GM21737 (cell line): ENCODE data around the gene NPAS2.

Experiments
- ATAC-seq: cut with Tn5 transposase; IDR thresholded peaks from one replicate; pipeline ENCODE4 v1.9.1; 2021; ENCODE audit warnings: mild to moderate bottlenecking, moderate library complexity; ENCODE audit not compliant: unreplicated experiment

NPAS2 gene

DNA sequence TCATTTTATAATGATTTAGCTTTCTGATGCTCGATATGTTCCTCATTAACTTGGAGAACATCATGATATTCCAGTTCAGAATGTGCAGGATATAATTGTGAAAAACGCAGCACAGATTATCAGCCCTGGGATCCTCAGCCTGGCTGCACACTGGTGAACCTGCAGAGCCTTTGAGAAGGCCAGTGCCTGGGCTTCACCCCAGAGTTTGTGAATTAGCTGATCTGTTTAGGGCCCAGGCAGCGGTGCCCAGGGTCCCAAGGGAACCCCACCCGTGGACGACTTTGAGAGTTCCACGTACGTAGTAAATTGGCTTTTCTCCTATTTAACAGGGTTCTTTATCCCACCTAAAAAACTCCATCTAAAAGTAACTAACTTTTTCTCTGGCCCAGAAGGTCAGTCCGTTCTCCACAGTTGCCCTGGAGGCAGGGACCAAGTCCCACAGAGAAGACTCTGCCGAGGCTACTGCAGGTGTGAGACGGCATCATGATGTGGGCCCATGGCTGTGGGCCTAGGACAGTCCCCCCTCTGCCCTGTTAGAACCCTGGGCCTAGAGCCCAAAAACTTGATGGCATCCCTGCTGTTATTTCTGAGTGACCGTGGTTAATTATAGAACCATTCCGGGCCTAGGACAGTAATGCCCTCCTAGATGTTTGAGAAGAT lies 142.6 kb downstream of the NPAS2 start:
- no peak for ATAC-seq

DNA sequence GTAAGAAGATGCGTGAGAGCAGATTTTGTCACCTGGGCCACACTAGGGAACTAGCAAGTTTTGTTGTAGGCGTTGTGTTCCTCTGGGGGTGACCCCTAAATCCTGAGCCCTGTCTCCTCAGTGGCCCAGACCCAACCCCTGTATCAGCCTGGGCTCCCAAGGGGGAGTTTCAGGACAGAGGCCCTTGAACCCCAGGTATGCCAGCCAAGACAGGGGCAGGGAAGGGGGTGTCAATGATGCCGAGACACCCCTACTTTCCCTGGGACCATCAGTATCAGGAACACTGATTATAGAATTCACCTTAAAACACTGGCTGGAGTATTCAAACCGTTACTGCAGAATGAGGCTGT lies 143.1 kb downstream of the NPAS2 start:
- ATAC-seq, result no peak

DNA sequence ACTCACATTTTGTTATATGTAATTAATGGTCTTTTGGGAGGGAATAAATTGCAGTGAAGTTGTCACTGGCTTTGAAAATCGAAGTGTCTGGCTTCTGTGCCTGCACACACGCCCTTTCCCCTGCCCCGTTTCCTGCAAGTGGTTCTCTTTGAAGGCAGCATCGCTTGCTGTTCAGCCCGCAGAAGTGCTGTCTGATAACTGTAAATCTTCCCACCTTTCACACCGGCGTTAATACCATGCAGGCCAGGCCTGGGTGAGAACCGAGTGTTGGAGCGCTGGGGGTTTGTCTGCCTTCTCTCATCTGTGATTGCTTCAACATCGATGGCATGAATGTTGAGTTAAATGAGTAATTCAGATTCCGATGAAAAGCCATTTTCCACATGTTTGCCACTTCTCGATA lies 144.3 kb downstream of the NPAS2 start:
- no peak for ATAC-seq

DNA sequence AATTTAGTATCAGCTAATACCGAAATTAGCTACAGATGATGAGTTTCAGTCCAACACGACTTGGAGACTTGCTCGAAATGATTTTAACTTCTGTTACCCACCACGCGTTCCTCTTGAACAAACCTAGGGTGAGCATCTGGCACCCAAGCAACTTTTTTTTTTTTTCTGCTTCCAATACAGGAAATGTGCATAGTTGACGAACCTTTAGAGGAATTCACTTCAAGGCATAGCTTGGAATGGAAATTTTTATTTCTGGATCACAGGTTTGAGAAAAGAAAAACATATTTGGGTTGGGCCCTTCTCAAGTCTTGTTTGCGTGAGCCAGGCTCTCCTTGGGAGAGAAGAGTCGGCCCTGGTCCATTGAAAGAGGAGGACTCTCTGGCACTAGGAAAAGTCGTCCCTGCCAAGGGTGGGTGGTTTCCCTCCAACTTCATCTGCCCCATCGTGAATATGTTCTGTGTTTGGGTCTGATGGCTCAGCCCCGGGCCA lies 144.8 kb downstream of the NPAS2 start:
- no peak for ATAC-seq

DNA sequence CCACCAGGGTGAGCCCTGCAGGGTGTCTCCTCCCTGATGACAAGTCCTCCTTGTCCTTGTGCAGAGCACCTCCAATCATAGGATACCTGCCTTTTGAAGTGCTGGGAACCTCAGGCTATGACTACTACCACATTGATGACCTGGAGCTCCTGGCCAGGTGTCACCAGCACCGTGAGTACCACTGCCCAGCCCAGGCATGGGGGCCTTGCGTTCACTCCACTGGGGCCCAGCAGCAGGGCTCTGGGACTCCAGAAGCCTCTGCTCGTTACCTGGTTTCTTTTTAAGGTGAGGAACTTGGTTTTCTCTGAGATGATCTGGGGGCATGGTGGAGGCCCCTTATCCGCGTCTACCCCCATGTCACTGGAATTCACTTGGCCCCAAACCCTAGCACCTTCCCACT lies 145.7 kb downstream of the NPAS2 start:
- ATAC-seq, result no peak

DNA sequence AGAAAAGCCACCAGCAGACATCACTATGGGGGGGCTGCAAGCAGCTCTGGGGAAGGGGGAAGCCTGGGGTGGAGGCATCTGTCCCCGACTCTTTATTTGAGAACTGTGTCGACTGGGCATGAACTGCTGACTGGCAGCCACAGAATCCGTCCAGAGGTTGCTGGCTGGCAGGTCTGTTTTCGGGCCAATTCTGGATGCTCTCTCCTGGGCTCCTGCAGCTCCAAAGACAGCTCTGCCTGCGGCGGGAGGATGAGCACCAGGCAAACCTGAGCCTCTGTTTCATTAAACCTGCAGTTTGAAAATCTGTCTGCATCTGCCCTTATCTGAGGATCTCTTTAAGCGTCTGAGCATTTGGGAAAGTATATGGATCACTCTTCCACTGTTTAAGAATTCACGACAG lies 147.8 kb downstream of the NPAS2 start:
- ATAC-seq, result no peak

DNA sequence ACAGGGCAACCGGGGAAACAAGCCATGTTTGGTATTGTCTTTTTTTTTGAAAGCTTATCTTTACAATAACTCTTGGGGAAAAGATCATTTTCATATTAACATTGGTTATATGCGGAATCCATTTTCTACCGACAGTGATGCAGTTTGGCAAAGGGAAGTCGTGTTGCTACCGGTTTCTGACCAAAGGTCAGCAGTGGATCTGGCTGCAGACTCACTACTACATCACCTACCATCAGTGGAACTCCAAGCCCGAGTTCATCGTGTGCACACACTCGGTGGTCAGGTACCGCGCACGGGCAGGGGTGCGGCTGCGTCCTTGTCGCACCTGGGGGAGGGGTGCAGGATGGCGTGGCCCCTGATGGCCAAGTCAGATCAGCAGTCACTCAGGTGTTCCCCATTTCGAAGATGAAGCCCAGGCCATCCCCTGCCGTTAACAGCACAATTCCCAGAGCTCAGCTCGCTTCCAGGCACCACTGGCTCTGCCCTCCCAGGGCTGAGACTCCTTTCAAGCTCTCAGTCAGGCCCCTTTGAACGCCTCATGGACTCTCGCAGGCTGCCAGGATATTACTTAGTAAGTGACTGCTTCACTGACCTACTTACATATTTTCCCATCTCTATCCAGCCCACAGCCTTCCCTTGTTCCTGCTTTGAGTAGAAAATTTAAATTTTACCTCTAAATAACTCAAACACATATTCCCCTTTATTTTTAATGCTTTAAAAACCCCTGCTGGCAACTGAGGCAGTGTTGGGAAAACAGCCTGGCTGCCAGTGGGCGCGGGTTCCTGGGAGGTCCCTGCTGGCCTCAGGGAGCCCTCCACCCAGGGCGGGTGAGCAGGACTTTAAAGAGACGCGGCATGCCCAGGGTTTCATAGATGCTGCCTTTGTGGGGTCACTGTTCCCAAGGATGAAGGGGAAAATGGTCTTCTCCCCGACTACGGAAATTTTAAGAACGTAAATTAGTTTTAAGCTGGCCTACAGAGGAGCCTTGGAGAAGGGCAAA lies 148.5 kb downstream of the NPAS2 start:
- ATAC-seq, result no peak

DNA sequence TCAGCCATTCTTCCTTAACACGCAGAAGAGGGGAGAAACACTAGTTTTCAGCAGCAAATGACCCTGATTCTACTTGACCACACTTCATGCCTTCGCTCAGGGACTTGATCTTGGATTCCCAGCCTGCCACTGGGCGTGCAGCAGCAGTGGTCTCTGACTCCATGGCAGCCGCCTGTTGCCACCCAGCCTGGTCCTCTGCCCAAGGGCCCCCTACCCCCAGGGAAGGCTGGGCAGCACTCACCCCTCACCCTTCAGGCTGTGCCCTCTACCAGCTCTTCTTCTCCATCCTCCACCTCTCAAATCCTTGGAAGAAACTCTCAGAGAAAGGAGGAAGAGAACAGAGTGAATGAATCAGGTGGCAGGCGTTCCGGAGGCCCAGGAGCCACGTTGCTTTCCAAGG lies 150.1 kb downstream of the NPAS2 start:
- no peak for ATAC-seq

DNA sequence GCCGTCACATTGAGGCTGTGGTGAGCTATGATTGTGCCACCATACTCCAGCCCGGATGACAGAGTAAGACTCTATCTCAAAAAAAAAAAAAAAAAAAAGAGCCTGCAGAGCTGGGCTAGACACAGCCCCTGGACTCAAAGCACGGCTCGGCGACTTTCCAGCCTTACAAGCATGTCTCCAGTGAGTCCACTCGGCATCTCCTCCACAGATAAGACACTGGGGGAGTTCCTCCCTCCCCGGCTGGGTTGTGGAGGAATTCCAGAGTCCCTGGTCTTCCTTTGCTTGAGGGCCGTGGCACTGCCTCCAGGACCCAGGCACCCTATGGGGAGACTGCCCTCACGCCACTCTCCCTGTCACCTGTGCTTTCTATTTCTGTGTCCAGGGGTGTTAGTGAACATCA lies 151.3 kb downstream of the NPAS2 start:
- ATAC-seq, result no peak

DNA sequence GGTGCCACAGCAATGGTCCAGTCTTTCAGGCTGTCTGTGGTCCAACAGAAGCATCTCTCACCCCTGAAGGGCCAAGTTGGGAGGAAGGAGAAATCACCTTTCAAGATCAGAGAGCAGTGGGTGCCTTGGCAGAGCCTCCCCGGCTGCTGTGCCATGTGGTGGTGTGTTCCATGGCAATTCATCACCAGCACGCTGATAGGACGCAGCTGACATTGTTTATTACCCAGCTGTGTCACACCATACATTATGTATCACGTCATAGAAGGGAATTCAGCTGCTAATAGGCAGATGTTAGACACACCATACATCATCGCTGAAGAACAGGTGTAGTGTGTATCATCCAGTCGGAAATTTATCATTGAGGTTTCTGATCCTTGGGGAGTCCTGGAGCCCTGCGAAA lies 152.5 kb downstream of the NPAS2 start:
- ATAC-seq, result no peak

DNA sequence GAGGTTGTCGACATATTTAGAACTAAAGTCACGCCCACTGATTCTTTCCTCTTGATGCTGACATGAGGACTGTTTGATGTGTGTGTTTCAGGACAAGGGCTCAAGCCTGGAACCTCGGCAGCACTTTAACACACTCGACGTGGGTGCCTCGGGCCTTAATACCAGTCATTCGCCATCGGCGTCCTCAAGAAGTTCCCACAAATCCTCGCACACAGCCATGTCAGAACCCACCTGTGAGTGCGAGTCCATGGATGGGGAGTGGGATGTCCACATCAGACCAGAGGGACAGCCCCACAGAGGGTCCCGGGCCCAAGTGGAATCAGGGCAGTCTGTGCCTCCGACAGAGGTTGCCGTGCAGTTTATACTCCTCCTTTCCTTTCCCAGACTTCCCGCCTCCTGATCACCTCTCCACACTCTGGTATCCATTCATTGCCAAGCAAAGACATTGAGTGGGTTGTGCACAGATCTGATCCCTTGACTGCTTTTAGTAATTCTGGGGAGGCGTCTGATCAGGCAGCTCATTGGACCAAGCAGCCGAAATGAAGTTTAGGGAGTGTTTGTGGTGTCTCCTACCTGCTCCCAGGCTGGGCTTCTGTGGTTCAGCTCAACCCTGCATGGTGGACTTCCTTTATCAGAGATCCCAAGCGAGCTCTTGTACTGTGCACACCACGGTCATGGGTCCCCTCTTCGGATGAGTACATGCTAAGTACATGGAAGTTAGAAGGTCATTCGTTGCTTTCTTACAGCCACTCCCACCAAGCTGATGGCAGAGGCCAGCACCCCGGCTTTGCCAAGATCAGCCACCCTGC lies 155.0 kb downstream of the NPAS2 start:
- no peak for ATAC-seq

DNA sequence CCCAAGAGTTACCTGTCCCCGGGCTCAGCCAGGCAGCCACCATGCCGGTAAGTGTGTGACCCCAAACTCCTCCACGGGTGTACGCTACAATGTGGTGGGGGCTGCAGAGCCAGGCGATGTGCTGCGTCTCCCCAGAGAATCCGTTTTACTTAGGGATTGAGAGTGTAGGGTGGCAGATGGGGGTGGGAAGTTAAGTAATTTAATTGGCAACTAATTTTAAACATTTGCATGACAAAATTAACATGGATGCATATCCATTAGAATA lies 155.5 kb downstream of the NPAS2 start:
- ATAC-seq, result no peak

DNA sequence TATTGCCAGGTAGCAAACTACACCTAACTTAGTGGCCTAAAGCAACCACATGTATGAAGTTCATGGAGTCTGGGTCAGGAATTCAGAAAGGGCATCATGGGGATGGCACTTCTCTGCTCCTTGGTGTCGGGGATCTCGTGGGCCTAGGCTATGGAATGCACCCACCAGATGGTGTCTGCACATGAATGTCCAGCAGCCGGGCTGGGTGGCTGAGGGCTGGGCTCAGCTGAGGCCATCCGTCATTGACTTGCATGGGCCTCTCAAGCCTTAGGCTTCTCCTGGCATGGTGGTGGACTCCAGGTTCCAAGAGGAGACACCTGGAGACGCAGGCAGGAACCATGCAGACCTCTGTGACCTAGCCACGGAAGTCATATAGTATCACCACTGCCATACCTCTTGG lies 156.1 kb downstream of the NPAS2 start:
- ATAC-seq, result no peak

DNA sequence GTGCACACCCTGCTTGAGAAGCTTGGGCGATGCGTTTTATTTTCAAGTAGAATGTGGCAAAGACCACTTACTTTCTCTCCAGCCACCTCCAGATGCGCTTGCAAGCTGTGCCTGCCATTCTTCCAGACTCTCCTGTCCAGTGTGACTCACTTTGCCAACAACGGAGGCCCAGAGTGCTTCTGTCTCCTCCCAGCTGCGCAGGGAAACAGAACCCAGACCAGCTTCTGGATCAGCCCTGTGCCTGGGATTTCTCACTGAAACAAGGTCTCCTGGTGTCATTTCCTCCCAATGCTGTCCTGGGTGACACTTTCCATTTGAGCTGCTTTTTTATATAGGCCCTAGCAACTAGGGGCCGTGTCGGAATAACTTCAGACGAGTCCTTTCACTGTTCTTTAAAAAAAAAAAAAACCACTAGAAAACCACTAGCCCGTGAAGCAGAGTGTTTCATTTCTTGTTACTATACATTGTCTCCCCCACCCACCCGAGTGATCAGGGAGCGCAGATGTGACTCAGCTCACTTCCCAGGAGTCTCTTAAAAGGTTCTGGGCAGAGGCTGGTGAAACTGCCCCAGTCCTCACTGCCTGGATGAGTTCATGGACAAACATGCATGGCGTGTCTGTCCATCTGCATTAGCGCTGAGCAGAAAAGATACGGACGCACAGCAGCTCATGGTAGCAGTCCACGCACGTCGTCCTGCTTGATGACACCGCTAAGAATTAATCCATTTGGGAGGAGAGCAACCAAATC lies 156.9 kb downstream of the NPAS2 start:
- peak; percentile 73 for ATAC-seq

DNA sequence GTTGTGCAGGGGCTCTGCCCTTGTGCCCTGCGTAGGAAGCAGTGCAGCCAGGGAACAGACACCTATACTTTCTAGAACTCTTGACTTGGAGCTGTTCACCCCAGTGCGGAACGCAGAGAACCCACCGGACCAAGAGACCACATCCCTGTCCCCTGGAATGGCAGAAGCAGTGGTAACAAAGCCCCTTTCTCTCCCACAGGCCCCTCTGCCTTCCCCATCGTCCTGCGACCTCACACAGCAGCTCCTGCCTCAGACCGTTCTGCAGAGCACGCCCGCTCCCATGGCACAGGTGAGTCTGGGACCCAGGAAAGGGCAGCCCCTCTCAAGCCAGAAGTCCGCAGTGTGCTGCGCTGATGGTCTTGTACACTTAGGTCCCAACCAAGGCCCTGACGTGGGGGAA lies 157.6 kb downstream of the NPAS2 start:
- ATAC-seq, result no peak

DNA sequence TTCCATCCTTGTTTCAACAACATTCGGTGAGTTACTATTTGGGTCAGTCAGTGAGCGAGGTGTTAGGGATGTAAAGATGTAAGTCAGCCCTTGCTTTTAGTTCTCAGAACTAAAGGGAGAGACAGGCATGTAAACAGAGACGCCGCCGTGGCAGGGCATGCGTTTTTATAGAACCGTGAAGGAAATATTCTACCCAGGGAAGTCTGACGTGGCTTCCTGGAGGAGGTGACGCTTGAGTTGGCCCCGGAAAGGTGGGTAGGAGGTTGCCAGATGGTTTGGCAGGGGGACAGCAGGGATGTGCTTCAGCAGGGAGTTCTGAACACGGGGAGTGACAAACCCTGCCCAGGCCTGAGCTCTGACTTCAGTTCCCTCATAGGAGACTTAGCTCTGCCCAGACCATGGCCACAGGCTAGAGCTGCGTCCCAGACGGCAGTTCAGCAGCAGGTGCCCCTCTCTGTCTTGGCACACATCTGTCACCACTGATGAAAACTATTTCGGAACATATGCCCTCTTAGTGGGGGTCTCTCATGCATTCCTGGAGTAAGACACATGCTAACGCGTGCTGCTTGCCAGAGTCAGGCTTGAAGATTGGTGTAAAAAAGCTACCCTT lies 158.7 kb downstream of the NPAS2 start:
- no peak for ATAC-seq

DNA sequence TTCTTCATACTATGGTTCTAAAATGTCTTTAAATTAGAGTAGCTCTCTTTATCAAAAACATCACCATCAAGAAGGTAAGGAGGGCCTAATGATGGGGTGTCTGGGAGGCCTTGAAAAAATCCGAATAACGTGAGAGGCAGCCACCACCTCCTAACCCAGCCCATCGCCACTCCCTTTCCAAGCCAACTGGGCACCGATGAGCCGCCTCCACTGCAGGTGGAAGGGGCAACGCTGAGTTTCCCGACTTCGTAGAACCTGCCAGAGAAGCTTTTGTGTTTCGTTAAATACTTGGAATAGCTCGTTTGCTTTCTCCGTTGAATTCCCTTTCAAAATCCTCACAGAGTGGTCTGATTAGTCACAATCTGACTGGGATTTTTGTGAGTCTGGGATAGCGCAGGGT lies 160.1 kb downstream of the NPAS2 start:
- no peak for ATAC-seq

DNA sequence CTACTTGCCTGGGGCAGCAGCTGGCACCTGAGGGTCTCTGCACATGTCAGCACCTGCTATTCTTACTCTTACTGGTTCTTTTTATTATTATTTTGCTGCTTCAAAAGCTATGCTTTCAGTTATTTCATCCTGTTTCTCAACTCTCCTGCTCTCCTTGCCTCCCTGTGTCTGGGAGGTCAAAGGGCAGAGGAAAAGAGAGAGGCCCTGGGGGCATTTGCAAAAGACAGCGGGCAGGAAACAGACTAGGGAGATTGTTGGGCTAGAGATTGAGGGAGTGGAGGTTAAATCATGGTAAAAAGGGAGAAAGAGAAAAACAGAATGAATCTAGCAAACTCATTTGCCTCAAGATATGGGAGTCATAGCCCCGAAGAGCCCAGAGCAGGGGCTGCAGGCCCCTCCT lies 161.1 kb downstream of the NPAS2 start:
- no peak for ATAC-seq

DNA sequence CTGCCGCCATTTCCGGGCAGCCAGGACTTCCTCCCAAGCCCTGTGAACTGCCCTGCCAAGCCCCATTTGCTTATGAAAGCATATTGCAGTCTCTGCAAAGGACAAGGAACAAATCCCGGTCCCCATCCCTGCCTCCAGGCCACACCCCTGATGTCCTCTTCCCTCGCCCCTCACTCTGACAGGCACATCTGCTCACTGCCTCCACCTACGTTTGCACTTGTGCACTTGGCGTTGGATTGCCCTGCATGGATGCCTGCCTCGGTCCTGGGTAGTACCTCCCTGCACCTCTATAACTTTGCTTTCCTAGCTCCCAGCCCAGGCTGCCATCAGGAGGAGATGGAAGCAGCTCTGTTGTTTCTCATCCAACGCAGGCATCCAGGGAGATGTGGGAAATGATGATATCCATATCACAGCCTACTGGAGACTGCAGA lies 162.5 kb downstream of the NPAS2 start:
- ATAC-seq, result no peak

DNA sequence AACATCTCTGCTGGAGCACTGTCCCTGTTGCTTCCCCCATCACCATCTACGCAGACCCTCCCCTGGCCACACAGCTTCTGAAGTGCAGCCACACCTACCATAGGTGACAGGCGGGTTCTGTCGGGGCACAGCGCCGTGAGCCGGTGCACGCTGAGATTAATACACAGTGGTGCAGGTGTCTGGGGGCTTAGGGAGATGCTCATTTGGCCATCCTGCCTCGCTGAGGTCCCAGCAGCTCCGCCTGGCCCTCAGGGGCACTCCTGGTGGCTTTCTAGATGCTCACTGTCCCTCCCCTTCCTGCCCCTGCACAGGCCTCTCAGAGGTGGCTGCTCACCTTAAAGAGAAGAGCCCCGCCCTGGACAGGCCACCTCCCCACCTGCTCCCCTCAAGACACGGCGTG lies 163.3 kb downstream of the NPAS2 start:
- ATAC-seq, result no peak
